Prostate gland (tissue), 2 donors: Measurements from ENCODE around the gene COL5A1. TPM values are rescaled to one million over a fixed set of nuclear protein-coding genes. Genes with fewer than 3 reads are reported as not detected.

ENCODE experiments used
- DNase-seq: peaks from one replicate; pipeline ENCODE4 v3.0.0-alpha.2; 2019; ENCODE audit warnings: low spot score
- H3K27ac ChIP-seq, 2 donors: fragments of 200-600 bp; sonication (generic); 2 replicates each; pipeline ENCODE4 v1.5.1; 2017 to 2019
- H3K27me3 ChIP-seq: fragments of 200-600 bp; sonication (generic); replicated peaks from 2 replicates; pipeline ENCODE4 v1.5.1; 2019; ENCODE audit not compliant: insufficient read depth
- H3K36me3 ChIP-seq, 2 donors: fragments of 200-600 bp; sonication (generic); 1 replicate in 1 of 2; 2 replicates in 1 of 2; pipeline versions ENCODE4 v1.5.1 to v1.8.1; 2017 to 2019
- H3K4me1 ChIP-seq: fragments of 200-600 bp; sonication (generic); replicated peaks from 2 replicates; pipeline ENCODE4 v1.5.1; 2019
- H3K4me3 ChIP-seq, 2 donors: fragments of 200-600 bp; sonication (generic); 2 replicates each; pipeline ENCODE4 v1.5.1; 2017 to 2019
- H3K9me3 ChIP-seq: fragments of 200-600 bp; sonication (generic); 2 replicates; pipeline ENCODE4 v1.5.1; 2017
- POLR2A ChIP-seq: fragments of 450-650 bp; IDR thresholded peaks from one replicate; pipeline ENCODE4 v1.6.1; 2016; ENCODE audit warnings: antibody characterized with exemption, mild to moderate bottlenecking
- POLR2AphosphoS5 ChIP-seq: sonication (generic); formaldehyde crosslinking; IDR thresholded peaks from one replicate; pipeline ENCODE4 v1.6.1; 2017; ENCODE audit warnings: antibody characterized with exemption
- WGBS: methylation state at CpG from one replicate; pipeline ENCODE4 v1.1.5; 2018; 5-methylcytosine and 5-hydroxymethylcytosine counted together
- intact Hi-C: fragments of 100-400 bp; cut with DNase I; formaldehyde crosslinking; loops from one replicate; pipeline ENCODE4 v1.14.2; 2022
- total RNA-seq, 2 donors: library from RNA; depleted of rRNA; stranded (reverse); fragments of >200 nt; gene quantifications; one replicate each; pipeline ENCODE4 v1.1.0, GENCODE V29; 2016
- TF ChIP-seq, protein P1 (sequence below), 4 experiments: fragments of 200-600 bp in 2 of 4; fragments of 450-650 bp in 2 of 4; sonication (generic) in 2 of 4; IDR thresholded peaks; 1 replicate in 3 of 4; 2 replicates in 1 of 4; pipeline ENCODE4 v1.5.1; 2016 to 2019; ENCODE audit warnings: antibody characterized with exemption in 4 of 4, mild to moderate bottlenecking in 2 of 4, moderate library complexity in 2 of 4

The COL5A1 gene
- total RNA-seq, 2 donors from 2014 or later: 16.9 to 36.0 TPM

- H3K9me3 ChIP-seq: no peaks in the 10 kb centered on the region
- intact Hi-C loops: no loop called here
- H3K4me3 ChIP-seq: no peak overlapping the region
- no peaks in the 10 kb centered on the region for H3K36me3 ChIP-seq
- no peak for DNase-seq
- H3K4me1 ChIP-seq: no peaks in the 10 kb centered on the region
- H3K27ac ChIP-seq: no peak overlapping the region
- TF ChIP-seq, protein P1, sequence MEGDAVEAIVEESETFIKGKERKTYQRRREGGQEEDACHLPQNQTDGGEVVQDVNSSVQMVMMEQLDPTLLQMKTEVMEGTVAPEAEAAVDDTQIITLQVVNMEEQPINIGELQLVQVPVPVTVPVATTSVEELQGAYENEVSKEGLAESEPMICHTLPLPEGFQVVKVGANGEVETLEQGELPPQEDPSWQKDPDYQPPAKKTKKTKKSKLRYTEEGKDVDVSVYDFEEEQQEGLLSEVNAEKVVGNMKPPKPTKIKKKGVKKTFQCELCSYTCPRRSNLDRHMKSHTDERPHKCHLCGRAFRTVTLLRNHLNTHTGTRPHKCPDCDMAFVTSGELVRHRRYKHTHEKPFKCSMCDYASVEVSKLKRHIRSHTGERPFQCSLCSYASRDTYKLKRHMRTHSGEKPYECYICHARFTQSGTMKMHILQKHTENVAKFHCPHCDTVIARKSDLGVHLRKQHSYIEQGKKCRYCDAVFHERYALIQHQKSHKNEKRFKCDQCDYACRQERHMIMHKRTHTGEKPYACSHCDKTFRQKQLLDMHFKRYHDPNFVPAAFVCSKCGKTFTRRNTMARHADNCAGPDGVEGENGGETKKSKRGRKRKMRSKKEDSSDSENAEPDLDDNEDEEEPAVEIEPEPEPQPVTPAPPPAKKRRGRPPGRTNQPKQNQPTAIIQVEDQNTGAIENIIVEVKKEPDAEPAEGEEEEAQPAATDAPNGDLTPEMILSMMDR (IDR thresholded peaks at IDR 0.05): no peak
- TF ChIP-seq POLR2AphosphoS5 (no peak), POLR2A (no peak)
- 94% methylated on average over 6 of the region's 6 CpGs for WGBS
- no peaks in the 10 kb centered on the region for H3K27me3 ChIP-seq
Observed at GRCh38 chr9:134622896-134623257, 18.7 kb upstream of the COL5A1 start.

DNA sequence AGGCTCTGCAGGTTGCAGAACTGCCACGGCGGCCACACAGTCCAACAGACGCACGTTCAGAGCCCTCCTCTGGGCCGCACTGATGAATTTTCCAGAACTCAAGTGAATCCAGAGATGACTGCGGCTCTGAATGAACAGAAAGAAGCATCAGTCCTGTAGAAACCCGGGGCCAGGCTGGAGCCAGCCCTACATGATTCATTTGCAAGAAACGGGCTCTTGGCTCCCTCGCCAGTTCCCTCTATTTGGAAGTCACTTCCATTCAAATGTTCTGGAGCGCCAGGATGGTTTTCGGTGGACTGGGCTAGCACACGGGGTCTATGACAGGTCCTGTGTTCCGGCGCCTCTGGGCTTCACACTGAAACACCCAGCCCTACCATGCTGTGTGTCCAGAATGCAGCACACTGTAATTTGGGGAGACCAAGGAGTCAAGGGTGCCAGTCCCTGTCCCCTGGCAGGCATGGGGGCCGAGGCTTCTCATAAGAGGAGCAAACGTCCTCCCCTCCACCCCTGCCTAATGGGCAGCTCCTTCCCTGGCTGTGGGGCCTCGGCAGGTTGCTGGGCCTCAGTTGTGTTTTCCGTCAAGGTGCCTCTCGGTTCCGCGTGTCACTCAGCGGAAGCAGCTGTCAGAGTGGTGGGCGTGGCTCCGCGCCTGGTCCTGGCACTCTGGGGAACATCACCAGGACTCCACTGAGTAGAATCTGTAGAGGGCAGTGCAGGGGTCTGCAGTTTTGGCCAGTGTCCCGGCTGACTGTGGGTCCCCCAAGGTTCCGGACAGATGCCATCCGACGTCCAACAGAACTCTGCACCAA lies 18.1 kb upstream of the COL5A1 start:
- TF ChIP-seq POLR2A (no peak), POLR2AphosphoS5 (no peak)
- TF ChIP-seq, protein P1 (IDR thresholded peaks at IDR 0.05): no peak
- Histone ChIP-seq H3K9me3 (no peaks in the 10 kb centered on the region), H3K4me1 (no peaks in the 10 kb centered on the region), H3K27ac (no peak overlapping the region), H3K27me3 (no peaks in the 10 kb centered on the region), H3K4me3 (no peak overlapping the region), H3K36me3 (no peaks in the 10 kb centered on the region)
- 86% methylated on average over 28 of the region's 29 CpGs for WGBS
- intact Hi-C loops: no loop called here
- no peak for DNase-seq

GRCh38 chr9:134624137-134624591 lies 17.4 kb upstream of the COL5A1 start:
- no peak for DNase-seq
- Histone ChIP-seq H3K4me3 (no peak overlapping the region), H3K27me3 (no peaks in the 10 kb centered on the region), H3K27ac (no peak overlapping the region), H3K36me3 (no peaks in the 10 kb centered on the region), H3K4me1 (no peaks in the 10 kb centered on the region), H3K9me3 (no peaks in the 10 kb centered on the region)
- TF ChIP-seq POLR2AphosphoS5: no peak
- TF ChIP-seq, protein P1 (IDR thresholded peaks at IDR 0.05): no peak
- no peak for TF ChIP-seq POLR2A
- intact Hi-C loops: no loop called here
- 92% methylated on average over 14 of the region's 14 CpGs for WGBS

DNA sequence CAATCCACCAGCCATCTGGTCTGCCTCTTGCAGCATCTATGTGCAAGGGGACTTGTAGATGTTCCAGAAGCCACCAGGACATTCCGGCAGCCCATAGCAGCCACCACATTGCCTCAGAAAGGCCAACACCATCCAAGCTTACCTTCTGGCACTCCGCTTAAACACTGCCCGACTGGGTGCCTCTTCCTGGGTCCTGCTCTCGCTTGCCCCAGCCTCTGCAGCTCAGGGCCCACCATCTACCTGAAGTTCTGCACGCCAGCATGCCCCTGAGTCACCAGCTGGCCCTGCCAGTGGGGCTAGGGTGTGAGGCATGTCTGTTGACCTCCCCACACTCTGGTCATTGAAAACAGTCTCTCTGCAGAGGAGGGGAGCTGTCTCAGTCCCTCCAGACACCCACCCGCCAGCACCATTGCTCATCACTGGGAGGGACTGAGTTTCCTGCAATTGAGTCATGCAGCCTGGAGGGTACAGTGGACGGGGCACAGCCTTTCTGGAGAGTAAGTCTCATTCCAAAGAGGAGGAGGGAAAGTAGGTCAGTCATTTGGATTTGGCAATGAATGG lies 16.9 kb upstream of the COL5A1 start:
- Histone ChIP-seq H3K4me3 (no peak overlapping the region), H3K27ac (no peak overlapping the region), H3K27me3 (no peaks in the 10 kb centered on the region), H3K36me3 (no peaks in the 10 kb centered on the region), H3K9me3 (no peaks in the 10 kb centered on the region), H3K4me1 (no peaks in the 10 kb centered on the region)
- TF ChIP-seq POLR2AphosphoS5 (no peak), POLR2A (no peak)
- TF ChIP-seq, protein P1 (IDR thresholded peaks at IDR 0.05): no peak
- 84% methylated on average over 7 of the region's 7 CpGs for WGBS
- DNase-seq: no peak
- intact Hi-C loops: no loop called here
